Measurements from ENCODE around the gene LRRC61. TPM values are rescaled to one million over a fixed set of nuclear protein-coding genes. Genes with fewer than 3 reads are reported as not detected.

The LRRC61 gene
- polyA plus RNA-seq, 1 donor (not counting 4 experiments of a cell fraction or from before 2014, with no cell fraction given): 1.0 TPM

- H3K9me3 ChIP-seq (ENCODE audit: control insufficient read depth, low read depth, low read length): no peaks in the 10 kb centered on the region
- dilution Hi-C loops (cut with MboI; ENCODE audit: extremely low pct_ligation_motif_present, low sequenced_read_pairs): no loop called here
- FAIRE-seq (no peak), DNase-seq (ENCODE audit: low read depth, low spot score) (no peak)
- H3K27me3 ChIP-seq (ENCODE audit: control insufficient read depth, extremely low read depth, insufficient read depth, low read length): no peaks in the 10 kb centered on the region
- no peak overlapping the region for H3K4me2 ChIP-seq (ENCODE audit: control insufficient read depth, extremely low read depth, insufficient read depth, low read depth, low read length)
- H2AFZ ChIP-seq (ENCODE audit: control insufficient read depth, low read length): no peak overlapping the region
- H3K36me3 ChIP-seq (ENCODE audit: control insufficient read depth in 2 of 2, extremely low read depth in 1 of 2, insufficient read depth in 2 of 2, low read length in 2 of 2): no peaks in the 10 kb centered on the region
- H3K4me3 ChIP-seq (ENCODE audit: control insufficient read depth in 2 of 3, extremely low read depth in 1 of 3, insufficient read depth in 2 of 3, low read depth in 1 of 3, low read length in 3 of 3): no peak overlapping the region
- H4K20me1 ChIP-seq (ENCODE audit: control insufficient read depth, extremely low read depth, insufficient read depth, low read length): no peaks in the 10 kb centered on the region
- TF ChIP-seq EZH2 (IDR thresholded peaks at IDR 0.05; ENCODE audit: low read length) (no peak), CTCF (optimal IDR thresholded peaks at IDR 0.05 in 1 of 3, IDR thresholded peaks at IDR 0.05 in 1 of 3, conservative IDR thresholded peaks at IDR 0.05 in 1 of 3; ENCODE audit: extremely low read depth in 1 of 3, insufficient read depth in 2 of 3, low read length in 3 of 3) (no peak)
- no peaks in the 10 kb centered on the region for H3K79me2 ChIP-seq (ENCODE audit: control insufficient read depth, insufficient read depth, low read length)
- no peak overlapping the region for H3K27ac ChIP-seq (ENCODE audit: control insufficient read depth, insufficient read depth, low read length)
- H3K9ac ChIP-seq (ENCODE audit: control insufficient read depth, extremely low read depth, insufficient read depth, low read length): no peak overlapping the region
- H3K9me1 ChIP-seq (ENCODE audit: control insufficient read depth, extremely low read depth, insufficient read depth, low read length): no peaks in the 10 kb centered on the region
- no peaks in the 10 kb centered on the region for H3K4me1 ChIP-seq (ENCODE audit: control insufficient read depth, extremely low read depth, insufficient read depth, low read length)
These were observed 7.2 kb downstream of the LRRC61 start for GRCh38 chr7:150330211-150330885.

- no peaks in the 10 kb centered on the region for H3K27me3 ChIP-seq (ENCODE audit: control insufficient read depth, extremely low read depth, insufficient read depth, low read length)
- no peaks in the 10 kb centered on the region for H4K20me1 ChIP-seq (ENCODE audit: control insufficient read depth, extremely low read depth, insufficient read depth, low read length)
- H3K36me3 ChIP-seq (ENCODE audit: control insufficient read depth in 2 of 2, extremely low read depth in 1 of 2, insufficient read depth in 2 of 2, low read length in 2 of 2): no peaks in the 10 kb centered on the region
- H3K9ac ChIP-seq (ENCODE audit: control insufficient read depth, extremely low read depth, insufficient read depth, low read length): no peak overlapping the region
- dilution Hi-C loops (cut with MboI; ENCODE audit: extremely low pct_ligation_motif_present, low sequenced_read_pairs): no loop called here
- no peaks in the 10 kb centered on the region for H3K4me1 ChIP-seq (ENCODE audit: control insufficient read depth, extremely low read depth, insufficient read depth, low read length)
- H3K27ac ChIP-seq (ENCODE audit: control insufficient read depth, insufficient read depth, low read length): no peak overlapping the region
- H3K4me2 ChIP-seq (ENCODE audit: control insufficient read depth, extremely low read depth, insufficient read depth, low read depth, low read length): no peak overlapping the region
- no peak overlapping the region for H3K4me3 ChIP-seq (ENCODE audit: control insufficient read depth in 2 of 3, extremely low read depth in 1 of 3, insufficient read depth in 2 of 3, low read depth in 1 of 3, low read length in 3 of 3)
- no peak for TF ChIP-seq EZH2 (IDR thresholded peaks at IDR 0.05; ENCODE audit: low read length)
- TF ChIP-seq CTCF (optimal IDR thresholded peaks at IDR 0.05 in 1 of 3, IDR thresholded peaks at IDR 0.05 in 1 of 3, conservative IDR thresholded peaks at IDR 0.05 in 1 of 3; ENCODE audit: extremely low read depth in 1 of 3, insufficient read depth in 2 of 3, low read length in 3 of 3): no peak
- no peaks in the 10 kb centered on the region for H3K9me3 ChIP-seq (ENCODE audit: control insufficient read depth, low read depth, low read length)
- no peaks in the 10 kb centered on the region for H3K79me2 ChIP-seq (ENCODE audit: control insufficient read depth, insufficient read depth, low read length)
- H3K9me1 ChIP-seq (ENCODE audit: control insufficient read depth, extremely low read depth, insufficient read depth, low read length): no peaks in the 10 kb centered on the region
- no peak overlapping the region for H2AFZ ChIP-seq (ENCODE audit: control insufficient read depth, low read length)
- DNase-seq (ENCODE audit: low read depth, low spot score): no peak
- FAIRE-seq: no peak
These were observed 9.9 kb downstream of the LRRC61 start for GRCh38 chr7:150332852-150333635.
